NCI-H1930 (cell line): ENCODE data around the gene PTPRN2.

Source experiments
- DNase-seq, 2 experiments: peaks; one replicate each; lab custom pipeline; 2025; lab: John Stamatoyannopoulos, UW

Gene PTPRN2

DNA sequence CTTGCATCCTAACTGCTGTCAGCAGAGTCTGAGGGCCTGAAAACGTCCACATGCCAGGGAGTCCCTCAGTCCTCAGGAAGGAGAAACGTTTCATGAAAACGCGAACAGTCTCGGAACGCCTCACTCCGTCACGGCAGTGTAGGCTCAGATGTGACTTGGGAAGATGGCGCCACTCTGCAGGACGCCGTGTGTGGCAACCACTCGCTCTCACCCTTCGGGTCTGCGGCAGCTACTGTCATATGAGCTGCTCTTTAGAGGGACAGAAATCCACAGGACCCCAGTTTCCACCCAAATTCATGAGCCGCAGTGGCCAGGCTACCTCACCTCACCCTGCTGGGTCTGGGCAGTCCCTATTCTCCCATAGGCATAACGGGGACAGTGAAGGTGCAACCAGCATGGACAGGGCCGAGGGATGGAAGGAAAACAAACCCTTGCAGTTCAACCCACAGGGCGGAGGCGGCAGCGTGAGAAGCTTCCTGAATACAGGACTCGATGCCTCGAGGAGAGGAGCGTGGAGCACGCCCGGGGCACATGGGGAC is 812.5 kb downstream of the PTPRN2 start:
- DNase-seq: no peak

DNA sequence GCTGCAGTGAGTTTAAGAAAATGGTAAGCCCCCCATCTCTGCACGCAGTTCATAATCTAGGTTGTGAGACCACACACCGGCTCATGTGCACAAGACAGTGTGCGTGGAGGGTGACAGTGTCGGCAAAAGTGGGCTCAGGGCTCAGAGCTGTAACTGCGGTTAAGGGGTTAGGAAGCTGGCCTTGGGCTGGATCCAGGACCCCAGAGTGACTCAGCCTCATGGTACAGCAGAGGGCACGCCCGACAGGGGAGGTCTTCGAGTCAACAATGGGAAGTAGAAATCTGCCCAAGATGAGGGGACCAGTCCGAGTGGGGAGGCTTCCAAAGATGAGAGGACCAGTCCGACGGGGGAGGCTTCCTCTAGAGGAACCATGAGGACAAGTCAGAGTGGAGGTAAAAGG is 813.1 kb downstream of the PTPRN2 start:
- no peak for DNase-seq

DNA sequence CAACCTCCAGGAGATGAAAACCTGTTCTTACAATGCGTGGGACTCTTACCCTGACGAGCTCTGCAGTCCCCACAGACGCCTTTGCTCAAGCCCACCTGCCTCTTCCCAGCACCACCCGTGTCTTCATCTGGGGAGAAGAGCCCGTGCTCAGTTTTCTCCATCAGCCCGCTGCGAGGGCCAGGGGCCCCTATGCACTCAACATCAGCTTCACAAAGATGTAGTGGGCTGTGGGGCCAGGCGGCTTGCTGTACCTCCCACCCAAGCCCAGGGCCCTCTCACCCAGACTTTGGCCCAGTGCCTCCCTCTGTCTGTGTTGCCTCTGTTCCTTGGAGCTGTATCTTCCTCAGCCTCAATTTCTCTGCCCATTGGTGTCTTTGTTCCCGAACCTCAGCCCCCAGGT is 814.3 kb downstream of the PTPRN2 start:
- DNase-seq: no peak

DNA sequence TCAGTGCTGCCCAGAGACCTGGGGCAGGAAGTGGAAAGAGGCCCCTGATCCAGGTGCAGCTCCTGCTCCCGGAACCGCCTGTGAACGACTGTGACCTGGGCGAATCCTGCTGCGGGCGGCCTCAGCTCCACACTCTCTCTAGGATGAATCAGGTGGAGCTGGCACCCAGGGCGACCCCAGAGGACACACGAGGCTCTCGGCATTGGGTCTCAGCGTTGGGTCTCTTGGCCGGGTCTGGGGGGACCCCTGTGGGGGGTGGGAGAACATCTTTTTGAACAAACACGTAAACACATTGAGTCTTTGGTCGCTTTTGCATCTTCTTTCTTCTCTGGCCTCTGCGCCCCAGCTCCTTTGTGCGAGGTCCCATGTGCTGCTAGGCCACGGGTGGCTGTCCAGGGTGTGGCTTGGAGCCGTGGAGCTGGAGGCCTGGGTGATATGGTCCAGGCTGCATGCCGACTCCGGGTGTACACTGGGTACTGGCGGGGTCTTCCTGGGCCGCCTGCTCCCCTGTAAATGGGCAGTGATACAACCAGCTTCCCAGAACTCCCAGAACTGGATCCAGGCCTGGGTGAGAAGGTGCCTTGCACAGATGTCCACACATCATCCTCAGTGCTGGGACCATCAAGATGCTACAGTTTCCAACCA is 815.0 kb downstream of the PTPRN2 start:
- DNase-seq: no peak

DNA sequence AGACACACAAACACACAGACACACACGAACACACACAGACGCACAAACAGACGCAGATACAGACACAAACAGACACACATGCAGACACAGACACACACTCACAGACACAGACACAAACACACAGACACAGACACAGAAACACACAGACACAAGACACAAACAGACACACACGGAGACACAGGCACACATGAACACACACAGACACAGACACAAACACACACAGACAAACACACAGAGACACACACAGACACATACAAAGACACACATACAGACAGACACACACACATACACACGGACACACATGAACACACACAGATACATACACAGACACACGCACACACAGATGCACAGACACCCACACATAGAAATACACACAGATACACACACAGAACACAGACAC is 815.9 kb downstream of the PTPRN2 start:
- DNase-seq: no peak

DNA sequence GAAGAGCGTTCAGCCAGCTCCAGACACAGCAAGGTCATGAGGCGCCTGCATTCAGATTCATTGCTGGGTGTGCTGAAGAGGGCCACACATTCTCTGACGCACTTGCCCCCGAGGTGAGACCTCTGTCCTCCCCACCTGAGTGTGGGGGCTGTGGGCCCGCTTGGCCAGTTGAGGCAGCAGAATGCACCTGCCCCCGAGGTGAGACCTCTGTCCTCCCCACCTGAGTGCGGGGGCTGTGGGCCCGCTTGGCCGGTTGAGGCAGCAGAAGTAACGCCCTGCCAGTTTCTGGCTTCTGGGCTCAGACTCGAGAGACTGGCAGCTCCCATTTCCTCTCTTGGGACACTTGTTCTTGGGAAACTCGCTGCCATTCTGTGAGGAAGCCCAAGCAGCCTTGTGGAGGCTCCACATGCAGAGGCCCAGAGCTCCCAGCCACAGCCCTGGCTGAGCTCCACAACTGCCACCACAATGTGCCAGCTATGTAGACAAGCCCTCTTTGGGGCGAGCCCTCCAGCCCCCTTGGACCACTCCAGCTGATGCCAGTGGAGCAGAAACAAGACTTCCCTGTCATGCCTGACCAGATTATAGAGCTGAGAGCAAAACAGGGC is 816.8 kb downstream of the PTPRN2 start:
- DNase-seq: no peak

DNA sequence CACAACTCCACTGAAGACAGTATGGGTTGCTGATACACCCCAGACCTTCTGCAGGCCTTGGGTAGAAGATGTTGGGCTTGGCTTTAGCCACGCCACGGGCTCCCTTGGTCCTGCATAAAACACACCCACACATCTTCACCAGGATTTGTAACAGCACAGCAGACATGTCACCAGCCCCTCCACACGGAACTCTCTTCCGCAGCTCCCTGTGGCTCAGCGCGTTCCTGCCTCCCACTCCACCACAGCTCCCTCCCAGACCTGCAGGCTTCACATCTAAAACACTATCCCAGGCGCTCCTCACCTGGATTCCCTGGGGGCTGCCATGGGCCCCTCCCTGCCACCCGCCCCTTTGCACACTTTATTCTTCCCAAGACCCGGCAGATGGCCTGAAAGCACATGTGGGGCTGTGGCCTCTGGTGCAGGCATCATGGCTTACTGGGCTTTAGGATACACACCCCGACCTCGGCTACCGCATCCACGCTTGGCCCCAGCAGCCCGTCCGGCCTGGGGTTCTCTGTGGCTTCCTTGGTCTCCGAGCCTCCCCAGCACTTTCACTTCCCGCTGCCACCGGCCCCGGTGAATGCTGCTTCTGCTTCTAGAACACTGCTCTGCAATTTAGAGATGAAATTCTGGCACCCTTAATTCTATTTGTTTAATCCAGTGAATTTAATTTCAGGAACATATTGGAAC is 818.0 kb downstream of the PTPRN2 start:
- DNase-seq: no peak

DNA sequence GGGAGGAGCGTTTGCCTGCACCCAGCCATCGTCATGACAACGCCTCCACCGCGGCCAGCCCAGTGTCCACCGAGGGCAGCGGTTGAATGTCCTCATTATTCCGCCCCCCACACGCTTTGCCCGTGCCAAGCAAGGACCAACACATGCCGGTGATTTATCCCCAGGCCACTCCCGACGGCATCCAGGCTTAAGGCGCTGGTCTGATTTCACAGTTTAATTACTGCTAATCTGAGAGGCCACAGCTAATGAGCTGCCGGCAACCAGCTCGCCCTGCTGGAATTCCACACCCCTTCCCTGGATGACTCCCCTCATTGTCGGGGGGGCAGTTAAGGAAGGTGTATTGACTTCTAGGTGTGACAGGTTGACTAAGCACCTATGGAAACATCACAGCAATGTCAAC is 818.5 kb downstream of the PTPRN2 start:
- no peak for DNase-seq

DNA sequence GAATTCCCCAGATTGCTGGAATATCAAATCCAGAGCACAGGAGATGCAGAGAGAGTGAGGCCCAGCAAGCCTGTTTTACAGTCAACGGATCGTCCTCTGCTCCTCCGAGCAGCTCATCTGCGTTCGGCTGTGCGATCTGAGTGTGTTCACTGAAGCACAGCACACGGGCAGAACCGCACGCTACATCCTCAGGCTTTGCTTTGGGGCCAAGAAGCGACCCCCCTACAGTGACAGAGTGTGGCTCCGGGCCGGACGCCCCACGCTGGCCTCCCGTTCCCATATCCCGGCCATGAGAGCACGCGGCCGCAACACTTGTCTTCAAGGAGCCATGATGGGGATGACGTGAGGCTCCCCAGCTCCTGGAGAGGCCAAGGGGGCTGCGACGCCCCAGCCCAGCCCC is 819.4 kb downstream of the PTPRN2 start:
- DNase-seq: no peak

DNA sequence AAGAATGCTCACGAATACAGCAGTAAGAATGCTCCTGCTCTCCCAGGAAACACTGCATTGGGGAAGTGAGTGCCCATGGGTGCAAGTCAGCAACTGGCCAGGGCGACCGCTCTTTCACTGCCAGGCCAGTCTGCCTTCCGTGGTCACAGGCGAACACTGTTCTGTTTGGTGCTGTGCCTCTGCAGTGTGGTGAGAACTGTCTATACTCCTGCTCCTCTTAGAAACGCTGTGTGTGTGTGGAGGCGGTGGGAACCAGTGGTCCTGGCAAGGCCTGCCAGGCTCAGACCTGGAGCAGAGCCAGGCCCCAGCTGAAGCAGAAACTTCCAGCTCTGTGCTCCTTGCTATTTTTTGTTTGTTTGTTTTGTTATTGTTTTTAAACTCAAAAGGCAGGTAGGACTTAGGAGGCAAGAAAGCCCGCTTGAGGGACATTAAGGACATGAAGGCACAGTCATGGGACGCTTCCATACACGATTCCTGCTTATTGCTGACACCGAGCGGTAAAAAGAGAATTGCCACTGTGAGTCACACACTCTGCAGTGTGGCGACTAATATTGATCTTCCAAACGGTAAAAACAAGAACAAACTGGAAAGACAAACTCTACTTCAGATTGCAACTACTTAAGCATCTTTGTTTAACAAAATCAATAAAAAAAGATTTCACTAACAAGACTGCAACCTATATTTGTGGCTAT is 820.0 kb downstream of the PTPRN2 start:
- DNase-seq: no peak

DNA sequence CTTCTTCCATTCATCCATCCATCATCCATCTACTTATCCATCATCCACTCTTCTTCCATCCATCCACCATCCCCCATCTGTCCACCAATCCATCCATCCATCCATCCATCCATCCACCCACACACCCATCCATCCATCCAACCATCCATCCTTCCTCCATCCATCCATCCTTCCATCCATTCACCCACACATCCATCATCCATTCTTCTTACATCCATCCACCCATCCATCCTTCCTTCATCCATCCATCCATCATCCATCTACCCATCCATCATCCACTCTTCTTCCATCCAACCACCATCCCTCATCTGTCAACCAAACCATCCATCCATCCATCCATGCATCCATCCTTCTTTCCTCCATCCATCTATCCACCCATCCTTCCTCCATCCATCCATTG is 821.5 kb downstream of the PTPRN2 start:
- no peak for DNase-seq

DNA sequence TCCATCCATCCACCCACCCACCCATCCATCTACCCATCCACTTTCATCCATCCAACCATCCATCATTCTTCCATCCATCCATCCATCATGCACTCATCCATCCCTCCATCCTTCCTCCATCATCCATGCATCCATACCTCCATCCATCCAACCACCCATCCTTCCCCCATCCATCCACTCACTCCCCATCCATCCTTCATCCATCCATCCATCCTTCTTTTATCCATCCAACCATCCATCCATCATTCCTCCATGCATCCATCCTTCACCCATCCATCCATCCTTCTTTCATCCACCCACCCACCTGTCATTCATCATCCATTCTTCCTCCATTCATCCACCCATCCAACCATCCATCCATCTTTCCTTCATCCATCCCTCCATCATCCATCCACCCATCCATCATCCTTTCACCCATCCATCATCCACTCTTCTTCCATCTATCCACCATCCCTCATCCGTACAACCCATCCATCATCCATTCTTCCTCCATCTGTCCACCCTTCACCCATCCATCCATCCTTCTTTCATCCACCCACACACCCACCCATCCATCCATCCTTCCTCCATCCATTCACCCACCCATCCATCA is 822.6 kb downstream of the PTPRN2 start:
- no peak for DNase-seq

DNA sequence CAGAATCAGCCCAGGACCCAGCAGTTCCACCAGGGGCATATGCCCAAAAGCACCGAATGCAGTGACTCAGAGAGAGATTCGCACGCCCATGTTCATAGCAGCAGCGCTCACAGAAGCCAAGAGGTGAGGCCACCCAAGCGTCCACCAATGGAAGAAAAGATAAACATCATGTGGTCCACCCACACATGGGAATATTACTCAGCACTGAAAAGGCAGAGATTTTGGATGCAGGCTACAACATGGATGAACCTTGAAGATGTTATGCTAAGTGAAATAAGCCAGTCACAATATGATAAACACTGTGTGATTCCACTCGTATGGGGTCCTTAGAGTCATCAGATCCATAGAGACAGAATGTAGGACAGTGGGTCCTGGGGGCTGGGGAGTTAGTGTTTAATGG is 823.4 kb downstream of the PTPRN2 start:
- DNase-seq: no peak

DNA sequence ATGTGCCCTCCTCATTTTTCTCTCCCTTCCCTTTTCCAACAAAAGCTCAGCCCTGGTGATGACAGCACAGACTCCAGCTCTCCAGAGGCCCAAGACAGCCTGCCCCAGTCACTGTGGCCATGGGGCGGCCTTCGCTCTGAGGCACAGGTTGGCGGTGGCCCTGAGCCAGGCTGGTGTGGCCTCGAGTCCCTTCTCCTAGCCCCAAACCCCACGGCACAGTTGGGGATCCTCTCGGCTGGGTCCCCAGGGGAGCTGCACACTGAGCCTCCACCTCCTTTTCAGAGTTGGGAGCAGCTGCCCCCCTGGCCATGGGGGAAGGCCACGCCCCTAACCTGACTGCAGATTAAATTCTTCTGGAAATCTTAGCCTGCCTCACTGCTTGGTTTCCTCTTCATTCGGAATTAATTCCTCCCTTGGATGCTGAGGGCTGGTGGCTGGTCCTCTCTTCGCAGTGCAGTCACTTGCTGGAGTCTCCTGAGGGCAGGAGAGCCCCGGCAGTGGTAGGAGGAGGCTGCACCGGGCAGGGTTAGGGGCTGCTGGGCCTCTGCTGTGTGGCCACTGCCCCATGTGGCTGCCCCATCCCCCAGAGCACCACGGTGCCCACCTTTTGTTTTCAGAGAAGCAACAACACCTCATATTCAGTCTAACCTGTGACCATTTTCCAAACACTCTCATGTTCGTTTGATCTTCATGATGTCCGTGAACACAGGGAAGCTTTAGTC is 824.2 kb downstream of the PTPRN2 start:
- no peak for DNase-seq

DNA sequence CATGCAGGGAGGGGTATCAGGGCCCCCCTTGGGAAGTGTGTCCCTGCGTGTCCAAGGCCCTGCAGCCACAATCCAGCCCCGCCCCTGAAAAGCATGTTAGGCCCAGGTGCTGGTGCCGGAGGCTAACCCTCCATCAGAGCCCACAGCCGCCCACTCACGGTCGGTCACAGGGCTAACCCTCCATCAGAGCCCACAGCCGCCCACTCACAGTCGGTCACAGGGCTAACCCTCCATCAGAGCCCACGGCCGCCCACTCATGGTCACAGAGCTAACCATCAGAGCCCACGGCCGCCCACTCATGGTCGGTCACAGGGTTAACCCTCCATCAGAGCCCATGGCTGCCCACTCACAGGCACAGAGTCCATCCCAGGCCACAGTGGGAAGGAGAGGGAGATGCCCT is 824.8 kb downstream of the PTPRN2 start:
- no peak for DNase-seq

DNA sequence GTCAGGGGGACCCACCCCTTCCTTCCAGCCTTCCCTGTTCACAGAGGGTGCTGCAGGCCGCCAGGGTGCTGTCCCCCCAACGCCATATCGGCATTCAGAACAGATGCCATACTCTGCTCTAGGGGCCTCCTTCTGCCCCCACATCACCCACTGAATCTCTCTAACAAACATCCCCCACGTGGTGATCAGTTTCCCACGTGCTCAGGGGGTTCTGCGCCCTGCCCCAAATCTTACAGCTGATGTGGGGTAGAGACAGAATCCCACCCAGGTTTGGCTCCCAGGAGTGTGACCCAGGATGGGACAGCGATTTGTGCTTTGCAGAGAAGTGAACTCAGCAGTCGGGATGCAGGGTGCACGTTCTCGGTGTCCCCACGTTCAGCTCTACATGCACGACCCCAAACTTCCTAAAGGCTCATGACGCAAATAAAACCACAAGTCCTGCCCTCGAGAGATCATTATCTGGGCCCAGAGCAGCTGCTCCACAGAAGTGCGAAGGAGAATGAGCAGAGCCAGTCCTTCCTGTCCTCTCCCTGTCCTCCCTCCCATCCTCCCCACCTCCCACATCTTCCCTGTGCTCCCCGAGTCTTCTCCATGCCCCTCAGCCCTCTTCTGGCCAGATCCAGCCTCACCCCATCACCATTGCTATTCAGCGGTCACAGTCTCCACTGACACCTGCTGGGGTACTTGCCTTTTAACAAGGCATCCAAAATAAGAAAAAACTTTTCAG is 827.5 kb downstream of the PTPRN2 start:
- DNase-seq: no peak

DNA sequence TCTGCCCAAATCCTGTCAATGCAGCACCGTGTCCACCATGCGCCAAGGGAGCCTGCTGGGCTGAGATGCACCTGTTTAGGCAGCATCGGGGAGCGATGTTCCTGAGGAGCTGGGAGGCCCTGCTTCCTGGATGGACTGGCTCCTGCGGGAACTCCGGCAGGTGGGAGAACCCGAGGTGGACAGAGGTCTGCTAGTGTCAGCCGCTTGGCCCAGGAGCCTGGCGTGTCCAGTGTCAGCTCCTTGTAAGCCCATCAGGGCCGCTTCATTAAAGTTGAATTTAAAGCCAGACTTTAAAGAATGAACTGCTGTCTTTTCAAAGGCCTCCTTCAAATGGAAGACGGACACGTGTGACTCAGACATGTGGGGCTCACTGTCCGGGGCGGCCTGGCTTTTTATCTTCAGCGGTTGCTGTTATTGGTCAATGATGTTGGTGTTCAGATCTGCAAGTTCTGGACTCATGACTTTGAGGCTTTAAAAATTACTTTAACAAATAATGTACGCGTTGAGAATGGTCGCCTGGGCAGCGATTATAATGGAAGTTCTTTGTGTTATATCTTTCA is 828.3 kb downstream of the PTPRN2 start:
- DNase-seq: no peak

DNA sequence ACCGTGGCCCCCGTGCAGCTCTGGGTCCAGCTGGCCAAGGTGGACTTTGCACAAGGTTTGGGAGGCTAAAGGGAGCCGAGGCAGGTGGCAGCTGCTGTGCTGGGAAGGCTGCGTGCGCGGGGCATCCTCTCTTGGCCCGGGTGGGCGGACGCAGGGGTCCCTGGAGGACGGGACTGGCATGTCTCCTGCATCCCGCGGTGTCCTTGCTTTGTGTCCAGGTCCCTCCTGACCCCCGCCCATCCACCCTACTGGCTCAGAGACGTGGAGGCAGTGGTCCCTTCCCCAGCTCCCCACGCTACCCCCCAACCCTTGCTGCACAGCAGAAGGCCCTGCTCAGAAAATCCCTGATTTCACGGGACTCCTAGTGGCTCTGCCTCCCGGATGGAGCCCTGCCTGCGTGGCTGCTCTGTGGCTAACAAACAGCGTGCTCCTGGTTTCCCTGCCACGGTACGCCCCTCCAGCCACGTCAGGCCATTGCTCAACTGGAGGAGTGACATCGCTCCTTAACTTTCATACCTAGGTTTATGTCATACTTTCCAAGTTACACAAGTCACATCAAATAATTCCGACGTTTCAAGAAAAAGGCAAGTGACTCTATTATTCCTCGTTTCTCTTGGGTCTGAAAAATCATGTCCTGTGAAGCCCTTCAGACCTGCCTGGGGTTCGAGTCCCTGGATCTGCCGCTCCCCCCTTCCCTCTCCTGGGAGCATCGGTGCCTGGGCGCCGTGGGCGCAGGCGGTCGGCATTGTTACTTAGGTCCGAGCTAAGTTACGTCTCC is 829.0 kb downstream of the PTPRN2 start:
- DNase-seq: no peak

DNA sequence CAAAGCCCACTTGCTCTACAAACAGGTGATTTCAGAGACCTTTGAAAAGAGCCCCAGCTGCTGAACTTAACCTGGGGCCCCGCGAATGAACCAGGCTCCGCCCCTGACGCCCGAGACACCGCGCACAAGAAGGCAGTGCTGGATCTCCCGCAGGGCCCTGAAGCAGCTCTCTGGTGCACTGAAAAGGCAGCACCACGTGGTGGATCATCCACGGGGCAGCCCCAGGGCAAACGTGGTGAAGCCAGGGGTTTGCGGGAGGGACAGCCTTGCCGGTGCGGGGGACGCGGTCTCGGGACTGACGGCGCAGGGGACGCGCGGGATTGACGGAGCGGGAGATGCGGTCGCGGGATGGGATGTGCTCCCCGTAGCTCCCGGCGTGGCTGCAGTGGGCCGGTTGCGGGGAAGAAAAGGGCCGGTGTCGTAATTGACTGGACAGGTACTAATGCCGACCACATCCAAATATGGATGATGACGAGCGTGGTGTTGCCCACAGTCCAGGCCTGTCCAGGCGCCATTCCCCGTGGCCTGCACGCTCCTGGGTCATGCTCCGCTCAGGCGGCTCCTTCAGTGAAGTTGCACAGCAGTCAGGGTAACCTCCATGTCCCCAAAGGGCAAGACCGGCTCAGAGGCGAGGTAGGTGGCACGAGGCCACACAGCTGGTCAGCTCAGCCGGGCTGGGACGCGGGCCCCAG is 829.7 kb downstream of the PTPRN2 start:
- no peak for DNase-seq
